WTC11 (cell line): ENCODE measurements around the gene SLC31A2. TPM values are rescaled to one million over a fixed set of nuclear protein-coding genes. Genes with fewer than 3 reads are reported as not detected.

Experiments
- ATAC-seq: fragments of 200-7000 bp; cut with Tn5 transposase; 2 replicates; pipeline ENCODE4 v1.10.0; 2021; ENCODE audit warnings: mild to moderate bottlenecking, moderate library complexity
- CTCF ChIA-PET: fragments of 300-600 bp; sonication (Branson Sonifier 250); formaldehyde crosslinking; loops from one replicate; lab custom pipeline; 2021; ENCODE audit warnings: antibody characterized with exemption; lab: Charles Lee
- POLR2A ChIA-PET: fragments of 350-600 bp; sonication (Branson Sonifier 250); formaldehyde crosslinking; loops from one replicate; lab custom pipeline; 2021; ENCODE audit warnings: antibody characterized with exemption; lab: Charles Lee
- DNase-seq: peaks from one replicate; pipeline ENCODE4 v3.0.0; 2021; ENCODE audit warnings: low spot score
- H3K27ac Mint-ChIP-seq: 2 replicates; pipeline ENCODE4 v1.8.0; 2021; ENCODE audit warnings: mixed read lengths
- H3K27me3 Mint-ChIP-seq: 2 replicates; pipeline ENCODE4 v1.8.0; 2021; ENCODE audit warnings: low read depth, mild to moderate bottlenecking, moderate library complexity, mixed read lengths
- H3K36me3 Mint-ChIP-seq: 2 replicates; pipeline ENCODE4 v1.8.0; 2021; ENCODE audit warnings: mixed read lengths
- H3K4me1 Mint-ChIP-seq: 2 replicates; pipeline ENCODE4 v1.8.0; 2022; ENCODE audit warnings: mixed read lengths
- H3K4me3 Mint-ChIP-seq: 2 replicates; pipeline ENCODE4 v1.8.0; 2021; ENCODE audit warnings: mild to moderate bottlenecking, moderate library complexity, mixed read lengths
- H3K9me3 Mint-ChIP-seq: 2 replicates; pipeline ENCODE4 v1.8.0; 2021; ENCODE audit warnings: mixed read lengths
- AR ChIP-seq: fragments of 250-450 bp; sonication (Bioruptor Pico); IDR thresholded peaks from 2 replicates; pipeline ENCODE4 v1.9.0; 2021; ENCODE audit warnings: mild to moderate bottlenecking
- CTCF ChIP-seq: fragments of 200-600 bp; IDR thresholded peaks from 2 replicates; pipeline ENCODE4 v1.8.0; 2022; ENCODE audit warnings: antibody characterized with exemption
- FOXJ3 ChIP-seq: sonication (generic); formaldehyde crosslinking; IDR thresholded peaks from 2 replicates; pipeline ENCODE4 v1.9.0; 2021; ENCODE audit warnings: missing genetic modification reagents, mild to moderate bottlenecking, borderline replicate concordance
- FOXP4 ChIP-seq: sonication (generic); formaldehyde crosslinking; IDR thresholded peaks from 2 replicates; pipeline ENCODE4 v1.8.0; 2022; ENCODE audit warnings: mild to moderate bottlenecking, missing genetic modification reagents
- GABPB1 ChIP-seq: sonication (generic); formaldehyde crosslinking; IDR thresholded peaks from 2 replicates; pipeline ENCODE4 v1.8.1; 2023; ENCODE audit warnings: mild to moderate bottlenecking, missing genetic modification reagents
- HMGXB4 ChIP-seq: sonication (generic); formaldehyde crosslinking; IDR thresholded peaks from 2 replicates; pipeline ENCODE4 v1.8.1; 2023; ENCODE audit warnings: mild to moderate bottlenecking, moderate library complexity, missing genetic modification reagents
- IRF1 ChIP-seq: sonication (generic); formaldehyde crosslinking; IDR thresholded peaks from 2 replicates; pipeline ENCODE4 v1.8.0; 2023; ENCODE audit warnings: missing genetic modification reagents
- JUN ChIP-seq: sonication (generic); formaldehyde crosslinking; IDR thresholded peaks from 2 replicates; pipeline ENCODE4 v1.8.0; 2023; ENCODE audit warnings: mild to moderate bottlenecking, missing genetic modification reagents
- NFATC4 ChIP-seq: fragments of 250-450 bp; sonication (Bioruptor Pico); IDR thresholded peaks from 2 replicates; pipeline ENCODE4 v1.9.0; 2021; ENCODE audit warnings: mild to moderate bottlenecking
- NR2C2 ChIP-seq: sonication (generic); formaldehyde crosslinking; IDR thresholded peaks from 2 replicates; pipeline ENCODE4 v1.8.0; 2022; ENCODE audit warnings: mild to moderate bottlenecking, missing genetic modification reagents
- RORB ChIP-seq: fragments of 250-450 bp; sonication (Bioruptor Pico); IDR thresholded peaks from 2 replicates; pipeline ENCODE4 v1.9.0; 2021; ENCODE audit warnings: mild to moderate bottlenecking
- SMAD3 ChIP-seq: sonication (generic); formaldehyde crosslinking; IDR thresholded peaks from 2 replicates; pipeline ENCODE4 v1.8.0; 2022; ENCODE audit warnings: missing genetic modification reagents, mild to moderate bottlenecking, borderline replicate concordance
- SOX15 ChIP-seq: fragments of 250-450 bp; sonication (Bioruptor Pico); IDR thresholded peaks from 2 replicates; pipeline ENCODE4 v1.9.0; 2021; ENCODE audit warnings: mild to moderate bottlenecking
- SP1 ChIP-seq: sonication (generic); formaldehyde crosslinking; conservative IDR thresholded peaks from 2 replicates; pipeline ENCODE4 v1.8.1; 2022; ENCODE audit warnings: missing genetic modification reagents
- STAT6 ChIP-seq: sonication (generic); formaldehyde crosslinking; conservative IDR thresholded peaks from 2 replicates; pipeline ENCODE4 v1.8.1; 2023; ENCODE audit warnings: mild to moderate bottlenecking, low read depth, missing genetic modification reagents, moderate library complexity
- USF2 ChIP-seq: sonication (generic); formaldehyde crosslinking; IDR thresholded peaks from 2 replicates; pipeline ENCODE4 v1.8.1; 2023; ENCODE audit warnings: mild to moderate bottlenecking, missing genetic modification reagents, moderate library complexity
- ZBTB21 ChIP-seq: sonication (generic); formaldehyde crosslinking; IDR thresholded peaks from 2 replicates; pipeline ENCODE4 v1.8.1; 2023; ENCODE audit warnings: mild to moderate bottlenecking, missing genetic modification reagents, borderline replicate concordance
- ZNF317 ChIP-seq: sonication (generic); formaldehyde crosslinking; IDR thresholded peaks from 2 replicates; pipeline ENCODE4 v1.8.1; 2023; ENCODE audit warnings: low read depth, mild to moderate bottlenecking, moderate library complexity, missing genetic modification reagents, borderline replicate concordance
- ZNF423 ChIP-seq: fragments of 250-450 bp; sonication (Bioruptor Pico); IDR thresholded peaks from 2 replicates; pipeline ENCODE4 v2.1.2; 2022; ENCODE audit warnings: mild to moderate bottlenecking, moderate library complexity
- ZNF671 ChIP-seq: fragments of 250-450 bp; sonication (Bioruptor Pico); IDR thresholded peaks from 2 replicates; pipeline ENCODE4 v1.8.0; 2021; ENCODE audit warnings: mild to moderate bottlenecking
- ZSCAN18 ChIP-seq: fragments of 250-450 bp; sonication (Bioruptor Pico); IDR thresholded peaks from 2 replicates; pipeline ENCODE4 v2.1.2; 2022; ENCODE audit warnings: mild to moderate bottlenecking, moderate library complexity
- total RNA-seq: library from RNA; stranded (reverse); gene quantifications from 3 replicates; pipeline ENCODE4 v1.2.3, GENCODE V29; 2021

SLC31A2 gene
- total RNA-seq, 1 experiment from 2014 or later: 2.0 TPM

- peaks cover 67% of the 10 kb centered on the region for H3K36me3 Mint-ChIP-seq
- TF ChIP-seq HMGXB4 (CRISPR knock-in tag): no peak
- no peak for TF ChIP-seq FOXJ3
- TF ChIP-seq IRF1 (CRISPR knock-in tag): no peak
- TF ChIP-seq FOXP4 (CRISPR knock-in tag): no peak
- TF ChIP-seq ZBTB21 (CRISPR knock-in tag): no peak
- TF ChIP-seq STAT6 (CRISPR knock-in tag): no peak
- TF ChIP-seq ZNF671 (CRISPR knock-in tag): no peak
- TF ChIP-seq SMAD3: no peak
- no peak for TF ChIP-seq ZSCAN18 (CRISPR knock-in tag)
- TF ChIP-seq, all 79 proteins: peak for 0
- no peak for ATAC-seq
- no peak for DNase-seq
- Mint-ChIP-seq H3K9me3 (peaks cover 8% of the 10 kb centered on the region), H3K4me1 (no peaks in the 10 kb centered on the region), H3K4me3 (no peak overlapping the region), H3K27ac (no peak overlapping the region), H3K27me3 (no peaks in the 10 kb centered on the region)
- CTCF ChIA-PET: interaction anchor here (1.9 kb wide), 1 partner anchor 22 kb away, joined by 4 read pairs; the partner anchor contains the start of gene SLC31A2
- POLR2A ChIA-PET: no interaction called here
These were observed 22.5 kb downstream of the SLC31A2 start for GRCh38 chr9:113173341-113173740.

GRCh38 chr9:113176803-113177202 lies 26.0 kb downstream of the SLC31A2 start:
- POLR2A ChIA-PET: no interaction called here
- H3K4me3 Mint-ChIP-seq: no peak overlapping the region
- ATAC-seq (no peak), DNase-seq (no peak)
- no peaks in the 10 kb centered on the region for H3K4me1 Mint-ChIP-seq
- H3K36me3 Mint-ChIP-seq: peaks cover 53% of the 10 kb centered on the region
- CTCF ChIA-PET: no interaction called here
- H3K9me3 Mint-ChIP-seq: peaks cover 8% of the 10 kb centered on the region
- no peak for TF ChIP-seq JUN (CRISPR knock-in tag)
- TF ChIP-seq ZNF317 (CRISPR knock-in tag): no peak
- no peak for TF ChIP-seq NFATC4 (CRISPR knock-in tag)
- no peak for TF ChIP-seq ZNF423 (CRISPR knock-in tag)
- TF ChIP-seq GABPB1: no peak
- TF ChIP-seq SMAD3: no peak
- no peak for TF ChIP-seq AR (CRISPR knock-in tag)
- no peak for TF ChIP-seq USF2 (CRISPR knock-in tag)
- TF ChIP-seq SOX15: no peak
- no peak for TF ChIP-seq SP1
- TF ChIP-seq RORB: no peak
- no peak for TF ChIP-seq CTCF
- TF ChIP-seq NR2C2: no peak
- no peak overlapping the region for H3K27ac Mint-ChIP-seq
- H3K27me3 Mint-ChIP-seq: no peaks in the 10 kb centered on the region
